ENCODE measurements around the gene ST6GALNAC3. TPM values are rescaled to one million over a fixed set of nuclear protein-coding genes. Genes with fewer than 3 reads are reported as not detected.

The ST6GALNAC3 gene
- total RNA-seq, 6 experiments from 2014 or later = 1.4 to 3.2 (median 2.6) TPM

DNA sequence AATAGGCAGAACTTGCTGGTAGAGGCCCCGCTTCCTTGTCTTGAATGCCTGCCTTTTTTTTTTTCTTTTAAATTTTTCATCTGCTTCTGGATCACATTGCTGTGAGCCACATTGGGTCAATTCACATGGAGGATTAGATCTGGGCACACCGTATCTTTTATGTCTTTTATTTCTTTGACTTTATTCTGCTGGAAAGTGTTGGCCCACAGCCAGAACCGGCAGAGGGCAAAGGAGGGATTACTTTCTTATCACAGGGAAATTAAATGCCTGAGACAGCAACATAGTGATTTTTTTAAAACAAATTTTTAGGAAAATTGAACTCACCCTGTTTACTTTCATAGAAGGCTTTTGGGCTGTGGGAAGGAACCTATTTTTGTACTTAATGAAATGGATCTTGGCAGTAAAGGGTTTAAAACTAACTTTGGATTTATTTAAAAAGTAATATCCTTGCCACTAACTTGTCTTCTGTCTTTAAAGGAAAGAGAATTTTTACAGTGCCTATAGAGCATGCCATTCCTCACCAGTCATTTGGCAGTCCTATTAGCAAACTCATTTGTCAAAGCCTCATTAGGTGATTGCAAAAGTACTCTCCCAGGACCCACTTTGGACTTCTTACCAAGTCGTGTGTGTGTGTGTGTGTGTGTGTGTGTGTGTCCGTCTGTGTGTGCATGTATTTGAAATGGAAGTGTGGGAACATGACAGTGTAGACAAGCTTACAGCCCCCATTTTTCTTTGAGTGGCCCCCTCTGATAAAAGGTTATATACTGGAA is 68.4 kb downstream of the ST6GALNAC3 start:
- no peak for ATAC-seq
- no peaks in the 10 kb centered on the region for H3K4me1 ChIP-seq
- no peak overlapping the region for H3K4me3 ChIP-seq
- H3K27ac ChIP-seq = no peak overlapping the region
- intact Hi-C loops (cut with DNase I) = no loop called here
- 43% methylated on average over 5 of the region's 5 CpGs for WGBS (ENCODE audit: insufficient coverage, low coverage, low lambda C conversion rate, missing lambda C conversion rate)
- no peak for DNase-seq
- H3K27me3 ChIP-seq = no peaks in the 10 kb centered on the region
- H3K9me3 ChIP-seq = no peaks in the 10 kb centered on the region
- TF ChIP-seq, protein P1, sequence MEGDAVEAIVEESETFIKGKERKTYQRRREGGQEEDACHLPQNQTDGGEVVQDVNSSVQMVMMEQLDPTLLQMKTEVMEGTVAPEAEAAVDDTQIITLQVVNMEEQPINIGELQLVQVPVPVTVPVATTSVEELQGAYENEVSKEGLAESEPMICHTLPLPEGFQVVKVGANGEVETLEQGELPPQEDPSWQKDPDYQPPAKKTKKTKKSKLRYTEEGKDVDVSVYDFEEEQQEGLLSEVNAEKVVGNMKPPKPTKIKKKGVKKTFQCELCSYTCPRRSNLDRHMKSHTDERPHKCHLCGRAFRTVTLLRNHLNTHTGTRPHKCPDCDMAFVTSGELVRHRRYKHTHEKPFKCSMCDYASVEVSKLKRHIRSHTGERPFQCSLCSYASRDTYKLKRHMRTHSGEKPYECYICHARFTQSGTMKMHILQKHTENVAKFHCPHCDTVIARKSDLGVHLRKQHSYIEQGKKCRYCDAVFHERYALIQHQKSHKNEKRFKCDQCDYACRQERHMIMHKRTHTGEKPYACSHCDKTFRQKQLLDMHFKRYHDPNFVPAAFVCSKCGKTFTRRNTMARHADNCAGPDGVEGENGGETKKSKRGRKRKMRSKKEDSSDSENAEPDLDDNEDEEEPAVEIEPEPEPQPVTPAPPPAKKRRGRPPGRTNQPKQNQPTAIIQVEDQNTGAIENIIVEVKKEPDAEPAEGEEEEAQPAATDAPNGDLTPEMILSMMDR (IDR thresholded peaks at IDR 0.05) = no peak
- no peak for TF ChIP-seq POLR2A (IDR thresholded peaks at IDR 0.05)
- H3K36me3 ChIP-seq = no peaks in the 10 kb centered on the region

DNA sequence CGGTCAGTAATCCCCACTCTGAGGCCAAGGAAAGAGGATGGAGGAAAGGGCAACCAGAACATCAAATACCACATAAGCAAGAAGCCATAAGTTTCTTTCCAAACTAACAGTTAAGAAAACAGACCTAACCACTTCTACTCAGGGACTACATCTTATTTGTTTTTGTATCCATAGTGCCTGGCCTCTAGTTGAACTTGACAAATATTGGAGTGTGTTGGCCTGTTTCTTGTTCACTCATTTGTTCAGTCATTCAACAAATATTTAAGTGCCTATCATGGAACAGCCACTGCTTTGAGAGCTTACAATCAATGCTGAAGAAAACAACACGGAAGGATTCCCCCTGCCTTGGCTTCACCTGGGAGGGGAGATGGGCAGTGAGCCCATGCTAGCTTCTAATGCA is 69.7 kb downstream of the ST6GALNAC3 start:
- ATAC-seq (no peak), DNase-seq (no peak)
- WGBS (ENCODE audit: insufficient coverage, low coverage, low lambda C conversion rate, missing lambda C conversion rate) = 62% methylated on average over 1 of the region's 2 CpGs
- H3K36me3 ChIP-seq = no peaks in the 10 kb centered on the region
- TF ChIP-seq, protein P1 (IDR thresholded peaks at IDR 0.05) = no peak
- no peak for TF ChIP-seq POLR2A (IDR thresholded peaks at IDR 0.05)
- no peak overlapping the region for H3K4me3 ChIP-seq
- H3K27ac ChIP-seq = no peak overlapping the region
- no peaks in the 10 kb centered on the region for H3K9me3 ChIP-seq
- intact Hi-C loops (cut with DNase I) = no loop called here
- no peaks in the 10 kb centered on the region for H3K27me3 ChIP-seq
- H3K4me1 ChIP-seq = no peaks in the 10 kb centered on the region

DNA sequence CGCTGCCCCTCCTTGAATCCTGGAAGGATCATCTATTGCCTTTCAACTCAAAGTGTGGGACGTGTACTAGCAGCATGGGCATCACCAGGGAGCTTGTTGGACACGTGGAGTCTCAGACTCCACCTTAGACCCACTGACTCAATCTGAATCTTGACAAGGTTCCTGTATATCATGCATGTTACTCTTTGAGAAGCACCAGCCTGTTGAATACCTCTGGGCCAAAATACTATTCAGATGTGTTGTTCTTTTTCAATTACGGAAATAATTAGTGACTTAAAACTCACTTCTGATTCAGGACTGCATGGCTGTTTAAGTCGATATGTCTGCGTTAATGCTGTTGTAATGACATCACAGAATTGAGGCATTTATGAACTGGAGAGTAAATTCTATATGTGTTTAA is 70.8 kb downstream of the ST6GALNAC3 start:
- intact Hi-C loops (cut with DNase I) = no loop called here
- Histone ChIP-seq H3K4me1 (no peaks in the 10 kb centered on the region), H3K27me3 (no peaks in the 10 kb centered on the region), H3K36me3 (no peaks in the 10 kb centered on the region), H3K27ac (no peak overlapping the region), H3K4me3 (no peak overlapping the region), H3K9me3 (no peaks in the 10 kb centered on the region)
- 50% methylated on average over 6 of the region's 6 CpGs for WGBS (ENCODE audit: insufficient coverage, low coverage, low lambda C conversion rate, missing lambda C conversion rate)
- DNase-seq (no peak), ATAC-seq (no peak)
- TF ChIP-seq POLR2A (IDR thresholded peaks at IDR 0.05) = no peak
- TF ChIP-seq, protein P1 (IDR thresholded peaks at IDR 0.05) = no peak

GRCh38 chr1:76146184-76146583 is 71.6 kb downstream of the ST6GALNAC3 start:
- DNase-seq = no peak
- WGBS (ENCODE audit: insufficient coverage, low coverage, low lambda C conversion rate, missing lambda C conversion rate) = 57% methylated on average over 1 of the region's 1 CpG
- Histone ChIP-seq H3K27me3 (no peaks in the 10 kb centered on the region), H3K4me1 (no peaks in the 10 kb centered on the region), H3K27ac (no peak overlapping the region), H3K4me3 (no peak overlapping the region), H3K36me3 (no peaks in the 10 kb centered on the region), H3K9me3 (no peaks in the 10 kb centered on the region)
- TF ChIP-seq, protein P1 (IDR thresholded peaks at IDR 0.05) = no peak
- no peak for TF ChIP-seq POLR2A (IDR thresholded peaks at IDR 0.05)
- no peak for ATAC-seq
- intact Hi-C loops (cut with DNase I) = no loop called here
